GM18520 (cell line): ENCODE results near the gene COL6A3.

Source experiments
- ATAC-seq: cut with Tn5 transposase; IDR thresholded peaks from one replicate; pipeline ENCODE4 v1.9.1; 2021; ENCODE audit not compliant: unreplicated experiment

COL6A3 gene

GRCh38 chr2:237440819-237441281, 26.9 kb upstream of the COL6A3 start:
- no peak for ATAC-seq

GRCh38 chr2:237438080-237438940, 24.3 kb upstream of the COL6A3 start:
- no peak for ATAC-seq

- ATAC-seq = no peak
Measured at GRCh38 chr2:237437566-237437965, 23.6 kb upstream of the COL6A3 start.

- no peak for ATAC-seq
Measured at GRCh38 chr2:237435844-237436587, 22.1 kb upstream of the COL6A3 start.

- ATAC-seq = no peak
Measured at GRCh38 chr2:237434866-237435311, 20.9 kb upstream of the COL6A3 start.

- no peak for ATAC-seq
Measured at GRCh38 chr2:237433920-237434676, 20.1 kb upstream of the COL6A3 start.

GRCh38 chr2:237432484-237433092, 18.6 kb upstream of the COL6A3 start:
- ATAC-seq = no peak

GRCh38 chr2:237431837-237432236, 17.9 kb upstream of the COL6A3 start:
- no peak for ATAC-seq

- ATAC-seq = no peak
Measured at GRCh38 chr2:237431372-237431771, 17.4 kb upstream of the COL6A3 start.

- ATAC-seq = no peak
Measured at GRCh38 chr2:237430861-237431260, 16.9 kb upstream of the COL6A3 start.

- no peak for ATAC-seq
Measured at GRCh38 chr2:237429753-237430152, 15.8 kb upstream of the COL6A3 start.

- ATAC-seq = peak; percentile 48
Measured at GRCh38 chr2:237427769-237428506, 14.0 kb upstream of the COL6A3 start.

GRCh38 chr2:237426517-237426916, 12.6 kb upstream of the COL6A3 start:
- ATAC-seq = no peak

- no peak for ATAC-seq
Measured at GRCh38 chr2:237425320-237425719, 11.4 kb upstream of the COL6A3 start.

GRCh38 chr2:237424544-237424943, 10.6 kb upstream of the COL6A3 start:
- ATAC-seq = no peak

GRCh38 chr2:237423891-237424290, 9.9 kb upstream of the COL6A3 start:
- ATAC-seq = no peak

- ATAC-seq = no peak
Measured at GRCh38 chr2:237422309-237422708, 8.3 kb upstream of the COL6A3 start.

- ATAC-seq = no peak
Measured at GRCh38 chr2:237421542-237422116, 7.7 kb upstream of the COL6A3 start.

GRCh38 chr2:237418300-237418699, 4.3 kb upstream of the COL6A3 start:
- no peak for ATAC-seq
